ENCODE results near the gene SPHK1. TPM values are rescaled to one million over a fixed set of nuclear protein-coding genes. Genes with fewer than 3 reads are reported as not detected.
A peak's percentile ranks its signal among the peaks of the same experiment; 100 is the strongest.
"Not testable (repeated sequence)": the region's sequence is repeated elsewhere in the genome, so short reads cannot be mapped to it uniquely, and the experiment has no call there.

Gene SPHK1
- 12.8 TPM for polyA plus RNA-seq (2013, experiment 1 of 4)
- polyA plus RNA-seq (2013, experiment 2 of 4): 14.0 TPM
- 12.1 TPM for polyA plus RNA-seq (2013, experiment 3 of 4)
- polyA plus RNA-seq (2013, experiment 4 of 4): 14.4 TPM

DNA sequence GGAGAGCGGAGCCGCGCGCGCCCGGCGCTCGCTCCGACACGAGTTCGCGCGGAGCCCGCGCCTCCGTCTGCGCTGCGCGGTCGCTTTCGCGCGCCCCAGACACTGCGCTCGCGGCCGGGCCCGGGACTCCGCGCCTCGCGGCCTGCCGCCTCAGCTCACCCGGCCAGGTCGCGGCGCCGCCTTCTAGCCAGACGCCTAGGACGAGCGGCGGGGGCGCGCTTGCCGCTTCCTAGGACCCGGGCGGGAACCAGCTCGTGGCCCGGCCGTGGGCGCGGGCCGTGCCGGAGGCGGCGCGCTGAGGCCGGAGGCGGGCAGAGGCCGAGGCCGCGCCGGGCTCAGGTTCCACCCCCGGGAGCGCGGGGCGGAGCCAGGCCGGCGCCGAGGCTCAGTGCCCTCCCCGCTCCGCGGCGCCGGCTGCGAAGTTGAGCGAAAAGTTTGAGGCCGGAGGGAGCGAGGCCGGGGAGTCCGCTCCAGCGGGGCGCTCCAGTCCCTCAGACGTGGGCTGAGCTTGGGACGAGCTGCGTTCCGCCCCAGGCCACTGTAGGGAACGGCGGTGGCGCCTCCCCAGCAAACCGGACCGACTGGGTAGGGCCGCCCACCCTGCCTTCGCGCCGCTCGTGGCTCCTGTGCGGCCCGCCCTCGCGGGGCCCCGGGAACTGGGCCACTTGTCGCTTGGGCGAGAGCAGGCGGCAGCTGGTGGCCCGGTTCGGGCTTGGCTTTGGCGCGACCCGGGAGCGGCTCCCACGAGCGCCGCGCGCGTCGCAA, at the start of gene SPHK1:
SPHK1 (plus strand) TSS at position 388 of the 765 bp plus-strand sequence. CDS start 1,036 bp downstream, outside the sequence.
- H3K27ac ChIP-seq (ENCODE audit: insufficient read depth, low read depth, low read length, poor library complexity, severe bottlenecking): no peak within 1 kb of the TSS
- peaks cover 43% of the 10 kb centered on the region for H3K27me3 ChIP-seq (ENCODE audit: control insufficient read depth, insufficient read depth, low read length, poor library complexity, severe bottlenecking)
- peaks cover 32% of the 10 kb centered on the region for H3K4me1 ChIP-seq (ENCODE audit: control insufficient read depth, insufficient read depth, low read length)
- WGBS, 2 experiments: 1% methylated on average over 118 of the region's 118 CpGs
- no peaks in the 10 kb centered on the region for H3K9me3 ChIP-seq (ENCODE audit: control insufficient read depth, low read length)
- no peaks in the 10 kb centered on the region for H3K36me3 ChIP-seq (ENCODE audit: control insufficient read depth, insufficient read depth, low read length)
- H3K4me3 ChIP-seq (ENCODE audit: insufficient read depth, low read depth, low read length): peak within 1 kb of the TSS; percentile 60

- H3K36me3 ChIP-seq (ENCODE audit: control insufficient read depth, insufficient read depth, low read length): peaks cover 3% of the 10 kb centered on the region
- no peak overlapping the region for H3K4me3 ChIP-seq (ENCODE audit: insufficient read depth, low read depth, low read length)
- no peaks in the 10 kb centered on the region for H3K9me3 ChIP-seq (ENCODE audit: control insufficient read depth, low read length)
- no peaks in the 10 kb centered on the region for H3K4me1 ChIP-seq (ENCODE audit: control insufficient read depth, insufficient read depth, low read length)
- no peaks in the 10 kb centered on the region for H3K27me3 ChIP-seq (ENCODE audit: control insufficient read depth, insufficient read depth, low read length, poor library complexity, severe bottlenecking)
- WGBS, 2 experiments: 92 to 94% methylated on average over 9 of the region's 9 CpGs
- no peak overlapping the region for H3K27ac ChIP-seq (ENCODE audit: insufficient read depth, low read depth, low read length, poor library complexity, severe bottlenecking)
Measured at GRCh38 chr17:76335716-76336381, 48.6 kb upstream of the SPHK1 start.

- WGBS, 2 experiments: 93 to 96% methylated on average over 7 of the region's 7 CpGs
- Histone ChIP-seq H3K4me3 (ENCODE audit: insufficient read depth, low read depth, low read length) (no peak overlapping the region), H3K4me1 (ENCODE audit: control insufficient read depth, insufficient read depth, low read length) (no peaks in the 10 kb centered on the region), H3K27ac (ENCODE audit: insufficient read depth, low read depth, low read length, poor library complexity, severe bottlenecking) (peak overlapping the region; percentile 36), H3K9me3 (ENCODE audit: control insufficient read depth, low read length) (no peaks in the 10 kb centered on the region), H3K36me3 (ENCODE audit: control insufficient read depth, insufficient read depth, low read length) (peaks cover 2% of the 10 kb centered on the region), H3K27me3 (ENCODE audit: control insufficient read depth, insufficient read depth, low read length, poor library complexity, severe bottlenecking) (no peaks in the 10 kb centered on the region)
Measured at GRCh38 chr17:76336756-76337412, 47.5 kb upstream of the SPHK1 start.

DNA sequence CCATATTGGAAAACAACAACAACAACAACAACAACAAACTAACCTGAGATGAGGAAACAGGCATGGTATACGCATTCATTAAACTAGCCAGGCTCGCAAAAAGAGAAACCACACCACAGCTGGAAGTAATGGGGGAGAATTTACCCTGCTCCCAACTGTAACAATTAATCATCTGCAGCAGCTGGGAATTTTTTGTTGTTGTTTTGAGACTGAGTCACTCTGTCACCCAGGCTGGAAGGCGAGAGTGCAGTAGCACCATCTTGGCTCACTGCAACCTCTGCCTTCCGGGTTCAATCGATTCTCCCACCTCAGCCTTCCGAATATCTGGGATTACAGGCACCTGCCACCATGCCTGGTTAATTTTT, 47.0 kb upstream of the SPHK1 start:
- peaks cover 7% of the 10 kb centered on the region for H3K36me3 ChIP-seq (ENCODE audit: control insufficient read depth, insufficient read depth, low read length)
- WGBS, 2 experiments: 91 to 94% methylated on average over 6 of the region's 6 CpGs
- no peak overlapping the region for H3K4me3 ChIP-seq (ENCODE audit: insufficient read depth, low read depth, low read length)
- no peaks in the 10 kb centered on the region for H3K4me1 ChIP-seq (ENCODE audit: control insufficient read depth, insufficient read depth, low read length)
- H3K9me3 ChIP-seq (ENCODE audit: control insufficient read depth, low read length): no peaks in the 10 kb centered on the region
- H3K27ac ChIP-seq (ENCODE audit: insufficient read depth, low read depth, low read length, poor library complexity, severe bottlenecking): no peak overlapping the region
- H3K27me3 ChIP-seq (ENCODE audit: control insufficient read depth, insufficient read depth, low read length, poor library complexity, severe bottlenecking): no peaks in the 10 kb centered on the region

GRCh38 chr17:76341301-76341700, 43.1 kb upstream of the SPHK1 start:
- Histone ChIP-seq H3K4me1 (ENCODE audit: control insufficient read depth, insufficient read depth, low read length) (no peaks in the 10 kb centered on the region), H3K27ac (ENCODE audit: insufficient read depth, low read depth, low read length, poor library complexity, severe bottlenecking) (no peak overlapping the region), H3K36me3 (ENCODE audit: control insufficient read depth, insufficient read depth, low read length) (peaks cover 9% of the 10 kb centered on the region), H3K4me3 (ENCODE audit: insufficient read depth, low read depth, low read length) (no peak overlapping the region), H3K9me3 (ENCODE audit: control insufficient read depth, low read length) (no peaks in the 10 kb centered on the region), H3K27me3 (ENCODE audit: control insufficient read depth, insufficient read depth, low read length, poor library complexity, severe bottlenecking) (no peaks in the 10 kb centered on the region)
- WGBS, 2 experiments: 88 to 93% methylated on average over 6 of the region's 6 CpGs

DNA sequence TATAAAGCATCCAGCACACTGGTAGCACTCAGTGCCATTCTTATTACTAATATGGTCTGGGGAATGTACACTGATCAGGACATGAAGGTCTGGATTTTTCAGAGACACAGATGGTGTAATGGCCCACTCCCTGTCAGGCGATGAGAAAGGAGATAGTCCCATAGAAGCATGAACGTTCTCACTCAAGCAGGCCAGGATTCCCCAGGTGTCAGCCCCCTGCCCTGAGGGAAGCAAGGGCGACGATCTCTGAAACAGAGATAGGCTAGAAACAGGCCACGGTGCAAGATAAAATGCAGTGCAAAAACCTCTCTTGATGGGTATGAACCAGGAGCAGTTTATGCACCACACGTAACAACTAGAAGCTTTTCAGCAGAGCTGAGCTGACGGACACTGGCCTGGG, 41.3 kb upstream of the SPHK1 start:
- H3K4me1 ChIP-seq (ENCODE audit: control insufficient read depth, insufficient read depth, low read length): no peaks in the 10 kb centered on the region
- 96 to 97% methylated on average over 7 of the region's 7 CpGs for WGBS, 2 experiments
- H3K36me3 ChIP-seq (ENCODE audit: control insufficient read depth, insufficient read depth, low read length): peaks cover 13% of the 10 kb centered on the region

DNA sequence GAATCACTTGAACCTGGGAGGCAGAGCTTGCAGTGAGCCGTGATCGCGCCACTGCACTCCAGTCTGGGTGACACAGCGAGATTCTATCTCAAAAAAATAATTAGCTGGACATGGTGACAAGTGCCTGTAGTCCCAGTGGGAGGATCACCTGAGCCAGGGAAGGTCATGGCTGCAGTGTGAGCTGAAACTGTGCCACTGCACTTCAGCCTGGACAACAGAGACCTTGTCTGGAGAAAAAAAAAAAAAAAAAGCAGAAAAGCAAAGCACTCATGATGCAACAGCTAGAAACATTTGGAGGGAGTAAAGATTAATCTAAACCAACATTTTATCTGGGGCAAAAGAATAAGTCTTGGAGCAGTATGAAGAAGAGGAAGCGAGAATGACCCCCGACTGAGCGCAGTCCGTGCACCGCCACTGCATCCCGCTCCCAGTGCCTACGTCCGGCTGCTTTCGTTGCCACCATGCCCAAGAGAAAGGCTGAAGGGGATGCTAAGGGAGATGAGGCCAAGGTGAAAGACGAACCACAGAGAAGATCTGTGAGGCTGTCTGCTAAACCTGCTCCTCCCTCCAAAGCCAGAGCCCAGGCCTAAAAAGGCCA, 38.9 kb upstream of the SPHK1 start:
- H3K4me1 ChIP-seq (ENCODE audit: control insufficient read depth, insufficient read depth, low read length): no peaks in the 10 kb centered on the region
- H3K9me3 ChIP-seq (ENCODE audit: control insufficient read depth, low read length): no peaks in the 10 kb centered on the region
- 93 to 95% methylated on average over 14 of the region's 14 CpGs for WGBS, 2 experiments
- H3K4me3 ChIP-seq (ENCODE audit: insufficient read depth, low read depth, low read length): no peak overlapping the region
- H3K27ac ChIP-seq (ENCODE audit: insufficient read depth, low read depth, low read length, poor library complexity, severe bottlenecking): no peak overlapping the region
- H3K36me3 ChIP-seq (ENCODE audit: control insufficient read depth, insufficient read depth, low read length): peaks cover 13% of the 10 kb centered on the region
- no peaks in the 10 kb centered on the region for H3K27me3 ChIP-seq (ENCODE audit: control insufficient read depth, insufficient read depth, low read length, poor library complexity, severe bottlenecking)

More for the DNA sequence above, 41.3 kb upstream of the SPHK1 start:
- Histone ChIP-seq H3K27me3 (ENCODE audit: control insufficient read depth, insufficient read depth, low read length, poor library complexity, severe bottlenecking) (no peaks in the 10 kb centered on the region), H3K9me3 (ENCODE audit: control insufficient read depth, low read length) (no peaks in the 10 kb centered on the region), H3K4me3 (ENCODE audit: insufficient read depth, low read depth, low read length) (no peak overlapping the region), H3K27ac (ENCODE audit: insufficient read depth, low read depth, low read length, poor library complexity, severe bottlenecking) (no peak overlapping the region)

GRCh38 chr17:76346936-76347335, 37.5 kb upstream of the SPHK1 start:
- peaks cover 10% of the 10 kb centered on the region for H3K36me3 ChIP-seq (ENCODE audit: control insufficient read depth, insufficient read depth, low read length)
- WGBS, 2 experiments: 95% methylated on average over 11 of the region's 11 CpGs
- H3K9me3 ChIP-seq (ENCODE audit: control insufficient read depth, low read length); H3K27me3 ChIP-seq (ENCODE audit: control insufficient read depth, insufficient read depth, low read length, poor library complexity, severe bottlenecking); H3K4me3 ChIP-seq (ENCODE audit: insufficient read depth, low read depth, low read length); H3K27ac ChIP-seq (ENCODE audit: insufficient read depth, low read depth, low read length, poor library complexity, severe bottlenecking); H3K4me1 ChIP-seq (ENCODE audit: control insufficient read depth, insufficient read depth, low read length): not testable (repeated sequence)

- no peaks in the 10 kb centered on the region for H3K9me3 ChIP-seq (ENCODE audit: control insufficient read depth, low read length)
- 96 to 97% methylated on average over 5 of the region's 5 CpGs for WGBS, 2 experiments
- H3K36me3 ChIP-seq (ENCODE audit: control insufficient read depth, insufficient read depth, low read length): peaks cover 4% of the 10 kb centered on the region
- no peak overlapping the region for H3K27ac ChIP-seq (ENCODE audit: insufficient read depth, low read depth, low read length, poor library complexity, severe bottlenecking)
- no peaks in the 10 kb centered on the region for H3K4me1 ChIP-seq (ENCODE audit: control insufficient read depth, insufficient read depth, low read length)
- no peak overlapping the region for H3K4me3 ChIP-seq (ENCODE audit: insufficient read depth, low read depth, low read length)
- H3K27me3 ChIP-seq (ENCODE audit: control insufficient read depth, insufficient read depth, low read length, poor library complexity, severe bottlenecking): no peaks in the 10 kb centered on the region
Measured at GRCh38 chr17:76350463-76350862, 33.9 kb upstream of the SPHK1 start.
